IMR-90 (cell line): ENCODE measurements around the gene CCR5AS.

ENCODE experiments used
- ATAC-seq: fragments of 200-7000 bp; cut with Tn5 transposase; 2 replicates; pipeline ENCODE4 v1.9.1; 2020; ENCODE audit warnings: low read depth, mild to moderate bottlenecking, moderate library complexity
- BruUV-seq: library from RNA; stranded (reverse); fragments of 400-500 nt; replicated peaks from 2 replicates; lab custom pipeline; 2021; lab: Mats Ljungman, UMichigan
- CTCF ChIA-PET: fragments of 300-600 bp; formaldehyde crosslinking; extraction: SDS; loops from one replicate; lab custom pipeline; 2021; ENCODE audit warnings: antibody characterized with exemption; lab: Yijun Ruan, JAX
- POLR2A ChIA-PET: fragments of 300-600 bp; sonication (Branson Sonifier 250); formaldehyde crosslinking; loops from one replicate; lab custom pipeline; 2022; ENCODE audit warnings: antibody characterized with exemption; ENCODE audit not compliant: unreplicated experiment; lab: Charles Lee
- DNase-seq: peaks from one replicate; pipeline ENCODE4 v3.0.0; 2013
- H2AFZ ChIP-seq: replicated peaks from 2 replicates; pipeline ENCODE3; 2013; ENCODE audit warnings: low read length, mild to moderate bottlenecking; ENCODE audit not compliant: poor library complexity
- H2AK5ac ChIP-seq: 2 replicates; pipeline ENCODE4 v1.6.1; 2013; ENCODE audit warnings: low read depth, low read length, inconsistent platforms
- H2AK9ac ChIP-seq: replicated peaks from 2 replicates; pipeline ENCODE3; 2013; ENCODE audit warnings: mild to moderate bottlenecking, low read depth, low read length, moderate library complexity; ENCODE audit not compliant: poor library complexity
- H2BK120ac ChIP-seq: 2 replicates; pipeline ENCODE4 v1.6.1; 2013; ENCODE audit warnings: low read depth, low read length, inconsistent platforms
- H2BK15ac ChIP-seq: 3 replicates; pipeline ENCODE4 v1.6.1; 2013; ENCODE audit warnings: low read depth, low read length, inconsistent platforms
- H2BK20ac ChIP-seq: 2 replicates; pipeline ENCODE4 v1.6.1; 2013; ENCODE audit warnings: low read depth, mild to moderate bottlenecking, inconsistent platforms, low read length, moderate library complexity
- H2BK5ac ChIP-seq: 2 replicates; pipeline ENCODE4 v1.6.1; 2013; ENCODE audit warnings: mild to moderate bottlenecking, low read depth, low read length, inconsistent platforms; ENCODE audit not compliant: poor library complexity, severe bottlenecking
- H3K14ac ChIP-seq: replicated peaks from 2 replicates; pipeline ENCODE4 v1.6.1; 2013; ENCODE audit warnings: low read depth, low read length, inconsistent platforms
- H3K18ac ChIP-seq: 2 replicates; pipeline ENCODE4 v1.6.1; 2013; ENCODE audit warnings: low read depth, low read length, control low read depth
- H3K23ac ChIP-seq: 2 replicates; pipeline ENCODE4 v1.6.1; 2013; ENCODE audit warnings: low read depth, low read length, inconsistent platforms
- H3K27ac ChIP-seq: 2 replicates; pipeline ENCODE4 v1.5.1; 2013; ENCODE audit warnings: mild to moderate bottlenecking, control low read depth, low read length; ENCODE audit not compliant: insufficient read depth
- H3K27me3 ChIP-seq: 2 replicates; pipeline ENCODE4 v1.6.1; 2013; ENCODE audit warnings: low read length; ENCODE audit not compliant: control insufficient read depth, insufficient read depth
- H3K36me3 ChIP-seq: 2 replicates; pipeline ENCODE4 v1.6.1; 2013; ENCODE audit warnings: low read length, mixed read lengths; ENCODE audit not compliant: control insufficient read depth, insufficient read depth
- H3K4ac ChIP-seq: 2 replicates; pipeline ENCODE4 v1.6.1; 2013; ENCODE audit warnings: low read depth, low read length, inconsistent platforms
- H3K4me1 ChIP-seq: 2 replicates; pipeline ENCODE4 v1.6.1; 2013; ENCODE audit warnings: low read length, mixed read lengths; ENCODE audit not compliant: control insufficient read depth, insufficient read depth
- H3K4me2 ChIP-seq: 2 replicates; pipeline ENCODE4 v1.6.1; 2013; ENCODE audit warnings: low read depth, mild to moderate bottlenecking, control low read depth, low read length, moderate library complexity
- H3K4me3 ChIP-seq: 2 replicates; pipeline ENCODE4 v1.5.1; 2013; ENCODE audit warnings: low read depth, mild to moderate bottlenecking, control low read depth, low read length, moderate library complexity; ENCODE audit not compliant: insufficient read depth
- H3K56ac ChIP-seq: 2 replicates; pipeline ENCODE4 v1.6.1; 2013; ENCODE audit warnings: low read length, inconsistent platforms; ENCODE audit not compliant: insufficient read depth; ENCODE audit errors: extremely low read depth
- H3K79me1 ChIP-seq, 2 experiments: 2 replicates each; pipeline ENCODE4 v1.6.1; 2013; ENCODE audit warnings: low read length in 2 of 2, inconsistent platforms in 1 of 2, low read depth in 1 of 2
- H3K9ac ChIP-seq: 2 replicates; pipeline ENCODE4 v1.6.1; 2013; ENCODE audit warnings: low read depth, low read length, control low read depth
- H3K9me1 ChIP-seq: 2 replicates; pipeline ENCODE4 v1.6.1; 2013; ENCODE audit warnings: low read length, inconsistent platforms; ENCODE audit not compliant: insufficient read depth
- H3K9me3 ChIP-seq: 2 replicates; pipeline ENCODE4 v1.6.1; 2013; ENCODE audit warnings: low read length; ENCODE audit not compliant: control insufficient read depth, insufficient read depth
- H4K20me1 ChIP-seq: 2 replicates; pipeline ENCODE4 v1.6.1; 2013; ENCODE audit warnings: low read length, inconsistent platforms; ENCODE audit not compliant: insufficient read depth
- H4K5ac ChIP-seq: 2 replicates; pipeline ENCODE4 v1.6.1; 2013; ENCODE audit warnings: mild to moderate bottlenecking, low read depth, low read length, control low read depth
- H4K8ac ChIP-seq, 2 experiments: 2 replicates each; pipeline ENCODE4 v1.6.1; 2013; ENCODE audit warnings: low read depth in 2 of 2, low read length in 2 of 2, control low read depth in 1 of 2, inconsistent platforms in 1 of 2
- H4K91ac ChIP-seq: 2 replicates; pipeline ENCODE4 v1.6.1; 2013; ENCODE audit warnings: low read depth, low read length, inconsistent platforms; ENCODE audit not compliant: insufficient read depth
- NFE2L2 ChIP-seq: fragments of 150-350 bp; IDR thresholded peaks from 2 replicates; pipeline ENCODE4 v1.6.1; 2016; ENCODE audit warnings: low read depth, mild to moderate bottlenecking, low read length
- WGBS, 2 experiments: methylation state at CpG; one replicate each; pipeline versions ENCODE4 v1.1.5 to v1.1.7; 2013; ENCODE audit warnings: missing lambda C conversion rate in 2 of 2; ENCODE audit not compliant: insufficient read length in 1 of 2; ENCODE audit errors: extremely low coverage in 2 of 2; 5-methylcytosine and 5-hydroxymethylcytosine counted together
- dilution Hi-C: fragments of 300-500 bp; cut with HindIII; formaldehyde crosslinking; loops from one replicate; pipeline ENCODE4 v1.14.3; 2018; ENCODE audit warnings: low sequenced_read_pairs; ENCODE audit not compliant: unreplicated experiment
- in situ Hi-C: fragments of 300-500 bp; cut with MboI; formaldehyde crosslinking; loops from 3 replicates; pipeline ENCODE4 v1.14.3; 2019; ENCODE audit warnings: low sequenced_read_pairs, inconsistent platforms, mixed read lengths
- intact Hi-C: fragments of 100-400 bp; cut with micrococcal nuclease; formaldehyde crosslinking; loops from 2 replicates; pipeline ENCODE4 v1.10.0; 2022

The CCR5AS gene

DNA sequence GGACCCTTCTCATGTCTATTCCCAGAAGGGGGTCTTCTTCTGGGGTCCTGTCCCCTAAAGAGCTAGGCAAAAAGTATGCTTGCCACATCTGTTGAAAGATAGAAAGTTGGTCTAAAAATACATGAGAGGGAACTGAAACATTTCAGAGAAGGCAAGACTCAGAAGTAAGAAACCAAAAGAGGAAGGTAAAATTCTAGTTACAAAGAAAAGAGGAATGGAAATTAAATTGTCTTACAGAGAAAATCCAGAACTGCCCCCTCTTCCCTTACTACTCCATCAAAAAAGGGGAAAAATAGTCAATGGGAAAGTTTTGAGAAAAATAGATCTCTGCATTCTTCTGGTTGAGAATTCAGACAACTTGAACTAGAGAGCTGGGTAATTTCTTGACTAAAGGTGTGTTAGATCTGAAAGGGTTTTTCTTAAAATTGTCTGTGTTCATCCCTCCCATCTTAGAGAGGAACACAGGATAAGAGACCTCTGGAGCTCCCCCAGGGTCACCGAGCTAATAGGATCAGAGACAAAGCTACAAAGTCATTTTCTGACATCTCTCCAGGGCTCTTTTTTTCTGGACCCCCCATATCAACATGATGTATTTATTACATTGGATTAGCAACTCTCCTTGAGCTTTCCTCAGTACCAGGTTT is 85.3 kb downstream of the CCR5AS start:
- Histone ChIP-seq H3K56ac (no peak overlapping the region), H3K9me1 (no peaks in the 10 kb centered on the region), H4K20me1 (no peaks in the 10 kb centered on the region), H3K4me1 (no peaks in the 10 kb centered on the region), H3K4me3 (no peak overlapping the region), H2BK5ac (no peak overlapping the region), H4K5ac (no peak overlapping the region), H2AFZ (no peak overlapping the region), H2AK5ac (no peak overlapping the region), H3K79me1 (no peaks in the 10 kb centered on the region), H3K4me2 (no peak overlapping the region), H2AK9ac (no peak overlapping the region), H4K91ac (no peak overlapping the region), H3K27me3 (peaks cover 3% of the 10 kb centered on the region; the same call in 1 of the 2 replicates), H2BK120ac (no peak overlapping the region), H3K4ac (no peak overlapping the region), H3K23ac (no peak overlapping the region), H3K27ac (no peak overlapping the region), H3K36me3 (no peaks in the 10 kb centered on the region), H4K8ac (no peak overlapping the region), H3K14ac (no peak overlapping the region), H2BK15ac (no peak overlapping the region), H3K9me3 (no peaks in the 10 kb centered on the region; the same call in 1 of the 2 replicates), H3K18ac (no peak overlapping the region), H3K9ac (no peak overlapping the region), H2BK20ac (no peak overlapping the region)
- in situ Hi-C loops = no loop called here
- intact Hi-C loops = no loop called here
- ChIA-PET CTCF (no interaction called here), POLR2A (no interaction called here)
- no TSS peak for BruUV-seq
- DNase-seq = no peak
- dilution Hi-C loops = no loop called here
- no peak for ATAC-seq
- WGBS, 2 experiments = no CpG with 5 or more reads among the region's 1 CpG
- TF ChIP-seq NFE2L2 = no peak
